ENCODE results near the gene SRCIN1. TPM values are rescaled to one million over a fixed set of nuclear protein-coding genes. Genes with fewer than 3 reads are reported as not detected.

Gene SRCIN1
- total RNA-seq, 1 experiment from 2014 or later: 6.9 TPM

DNA sequence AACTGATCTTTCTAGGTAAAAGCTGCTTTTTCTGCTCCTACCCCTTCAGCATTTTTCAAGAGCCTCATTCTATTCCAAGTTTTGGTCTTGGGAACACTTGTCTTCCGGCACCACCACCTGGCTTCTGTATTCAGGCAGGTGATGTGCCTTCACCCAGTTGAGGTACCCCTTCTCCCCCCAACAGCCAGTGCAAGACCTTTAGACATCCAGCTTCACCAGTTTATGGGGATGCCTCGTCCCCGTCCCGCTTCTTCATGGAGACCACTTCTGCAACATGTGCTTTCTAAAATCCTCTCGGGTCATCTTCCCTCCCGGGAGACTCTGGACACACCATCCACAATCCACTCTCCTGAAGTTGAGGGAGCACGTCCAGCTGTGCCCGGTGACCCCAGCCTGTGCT, 69.9 kb downstream of the SRCIN1 start:
- H3K4me1 Mint-ChIP-seq: peaks cover 20 to 49% of the 10 kb centered on the region in 2 experiments
- H3K14ac ChIP-seq (ENCODE audit: insufficient read depth, low read length): no peak overlapping the region
- no peak overlapping the region for H3K27ac ChIP-seq (ENCODE audit: insufficient read length, low read depth, low read length)
- H2AK5ac ChIP-seq (ENCODE audit: insufficient read length, low read length): no peak overlapping the region
- H4K20me1 ChIP-seq (ENCODE audit: control insufficient read depth, insufficient read depth, insufficient read length): no peaks in the 10 kb centered on the region
- H3K27me3 Mint-ChIP-seq (ENCODE audit: low read depth): peaks cover 22% of the 10 kb centered on the region
- no peaks in the 10 kb centered on the region for H3K9me3 Mint-ChIP-seq
- no peak overlapping the region for H2BK12ac ChIP-seq (ENCODE audit: insufficient read length, low read depth, low read length)
- no peak overlapping the region for H2BK5ac ChIP-seq (ENCODE audit: insufficient read length, low read length)
- H4K8ac ChIP-seq (replicated peaks; ENCODE audit: insufficient read length, low read depth, low read length): no peak overlapping the region
- no CpG with 5 or more reads among the region's 8 CpGs for WGBS (ENCODE audit: extremely low coverage, insufficient read length, low lambda C conversion rate)
- H3K56ac ChIP-seq (ENCODE audit: insufficient read length, low read depth, low read length): no peak overlapping the region
- no peak overlapping the region for H3K27ac Mint-ChIP-seq
- no peak overlapping the region for H3K18ac ChIP-seq (ENCODE audit: insufficient read length, low read depth, low read length)
- H3K79me2 ChIP-seq (ENCODE audit: insufficient read depth, low read length): no peaks in the 10 kb centered on the region
- H3K23me2 ChIP-seq (ENCODE audit: insufficient read length, low read depth, low read length, poor library complexity, severe bottlenecking): no peaks in the 10 kb centered on the region
- H2BK20ac ChIP-seq (ENCODE audit: low read depth, low read length, poor library complexity, severe bottlenecking): no peak overlapping the region
- no peak overlapping the region for H3T11ph ChIP-seq (ENCODE audit: low read length)
- no peak overlapping the region for H3K23ac ChIP-seq (ENCODE audit: insufficient read length, low read depth, low read length)
- H2AFZ ChIP-seq (ENCODE audit: low read length): no peak overlapping the region
- no peak overlapping the region for H4K91ac ChIP-seq (ENCODE audit: insufficient read length, low read depth, low read length)
- TF ChIP-seq CTCF (conservative IDR thresholded peaks at IDR 0.05): no peak
- H3K4ac ChIP-seq (ENCODE audit: low read depth, low read length): no peak overlapping the region
- no peaks in the 10 kb centered on the region for H3K4me1 ChIP-seq (ENCODE audit: insufficient read depth, low read length)
- no peak overlapping the region for H2BK15ac ChIP-seq (ENCODE audit: low read depth, low read length)
- no peak overlapping the region for H3K4me2 ChIP-seq (ENCODE audit: insufficient read depth, insufficient read length, low read length)
- H3K9ac ChIP-seq (ENCODE audit: extremely low read depth, insufficient read length, low read length): no peak overlapping the region
- no peak overlapping the region for H4K5ac ChIP-seq (ENCODE audit: insufficient read length, low read depth, low read length)
- no peaks in the 10 kb centered on the region for H3K9me3 ChIP-seq (ENCODE audit: control insufficient read depth, low read depth, low read length)
- H3K27me3 ChIP-seq (ENCODE audit: insufficient read depth, low read length): no peaks in the 10 kb centered on the region
- no peak overlapping the region for H3K4me3 Mint-ChIP-seq
- H2BK120ac ChIP-seq (ENCODE audit: low read depth, low read length, poor library complexity, severe bottlenecking): no peak overlapping the region
- no peaks in the 10 kb centered on the region for H3K36me3 Mint-ChIP-seq (ENCODE audit: insufficient read depth in 1 of 3, low read depth in 3 of 3)
- H3K79me1 ChIP-seq (ENCODE audit: insufficient read depth, low read depth, low read length, poor library complexity, severe bottlenecking): no peaks in the 10 kb centered on the region
- DNase-seq: no peak

Measured in H9 (cell line).